GM19455 (cell line): Measurements from ENCODE around the gene WNK1.
A peak's percentile ranks its signal among the peaks of the same experiment; 100 is the strongest.
"Not testable (repeated sequence)": the region's sequence is repeated elsewhere in the genome, so short reads cannot be mapped to it uniquely, and the experiment has no call there.

Source experiments
- ATAC-seq: cut with Tn5 transposase; IDR thresholded peaks from one replicate; pipeline ENCODE4 v1.9.1; 2021; ENCODE audit not compliant: unreplicated experiment

Gene WNK1

GRCh38 chr12:740921-741320, 11.5 kb upstream of the WNK1 start:
- no peak for ATAC-seq

- no peak for ATAC-seq
These were observed 2.6 kb upstream of the WNK1 start for GRCh38 chr12:749751-750270.

GRCh38 chr12:750366-751191, 1.8 kb upstream of the WNK1 start:
- ATAC-seq = no peak

- peak; percentile 34 for ATAC-seq
These were observed 984 bp upstream of the WNK1 start for GRCh38 chr12:751192-751998.

- peak; percentile 21 for ATAC-seq
These were observed 574 bp downstream of the WNK1 start for GRCh38 chr12:752695-753610.

GRCh38 chr12:753611-754472, 1.5 kb downstream of the WNK1 start:
- ATAC-seq = no peak

GRCh38 chr12:754473-754820, 2.1 kb downstream of the WNK1 start:
- ATAC-seq = no peak

GRCh38 chr12:754851-755562, 2.6 kb downstream of the WNK1 start:
- no peak for ATAC-seq

- ATAC-seq = no peak
These were observed 7.2 kb downstream of the WNK1 start for GRCh38 chr12:759628-760027.

GRCh38 chr12:761256-761655, 8.9 kb downstream of the WNK1 start:
- no peak for ATAC-seq

GRCh38 chr12:765840-766239, 13.5 kb downstream of the WNK1 start:
- no peak for ATAC-seq

- ATAC-seq = no peak
These were observed 16.1 kb downstream of the WNK1 start for GRCh38 chr12:768434-768833.

GRCh38 chr12:770479-770878, 18.1 kb downstream of the WNK1 start:
- no peak for ATAC-seq

GRCh38 chr12:772056-772697, 19.8 kb downstream of the WNK1 start:
- ATAC-seq = no peak

GRCh38 chr12:774051-774614, 21.8 kb downstream of the WNK1 start:
- ATAC-seq = no peak

GRCh38 chr12:775973-776771, 23.8 kb downstream of the WNK1 start:
- not testable (repeated sequence) for ATAC-seq

- ATAC-seq = not testable (repeated sequence)
These were observed 24.5 kb downstream of the WNK1 start for GRCh38 chr12:776772-777373.
